MCF 10A (cell line): ENCODE results near the gene KIF1C. TPM values are rescaled to one million over a fixed set of nuclear protein-coding genes. Genes with fewer than 3 reads are reported as not detected.

Source experiments
- BruUV-seq: library from RNA; stranded (reverse); fragments of 400-500 nt; replicated peaks from 2 replicates; lab custom pipeline; 2021; lab: Mats Ljungman, UMichigan
- CTCF ChIA-PET: fragments of 300-600 bp; sonication (Branson Sonifier 250); formaldehyde crosslinking; extraction: SDS; loops from one replicate; lab custom pipeline; 2021; ENCODE audit warnings: antibody characterized with exemption, inconsistent platforms; lab: Yijun Ruan, JAX
- POLR2A ChIA-PET: fragments of 300-600, 350-650 bp; sonication (Branson Sonifier 250); formaldehyde crosslinking; extraction: SDS; loops from one replicate; lab custom pipeline; 2020; ENCODE audit warnings: antibody characterized with exemption, inconsistent platforms; lab: Yijun Ruan, JAX
- DNase-seq: peaks from one replicate; pipeline ENCODE4 v3.0.0-alpha.2; 2018; ENCODE audit not compliant: unreplicated experiment
- H3K27ac Mint-ChIP-seq: one replicate; pipeline ENCODE4 v1.8.0; 2022; ENCODE audit warnings: mild to moderate bottlenecking, low read depth, mixed read lengths; ENCODE audit not compliant: unreplicated experiment
- H3K27me3 Mint-ChIP-seq: one replicate; pipeline ENCODE4 v1.8.0; 2022; ENCODE audit warnings: mixed read lengths; ENCODE audit not compliant: insufficient read depth, unreplicated experiment
- H3K36me3 Mint-ChIP-seq: one replicate; pipeline ENCODE4 v1.8.0; 2022; ENCODE audit warnings: mild to moderate bottlenecking, moderate library complexity, mixed read lengths; ENCODE audit not compliant: insufficient read depth, unreplicated experiment
- H3K4me1 Mint-ChIP-seq: one replicate; pipeline ENCODE4 v1.8.0; 2022; ENCODE audit warnings: mixed read lengths; ENCODE audit not compliant: insufficient read depth, unreplicated experiment
- H3K4me3 Mint-ChIP-seq: one replicate; pipeline ENCODE4 v1.8.0; 2022; ENCODE audit warnings: mild to moderate bottlenecking, moderate library complexity, mixed read lengths; ENCODE audit not compliant: unreplicated experiment
- H3K9me3 Mint-ChIP-seq: one replicate; pipeline ENCODE4 v1.8.0; 2022; ENCODE audit warnings: mixed read lengths; ENCODE audit not compliant: unreplicated experiment
- CTCF ChIP-seq: fragments of 200-600 bp; IDR thresholded peaks from one replicate; pipeline ENCODE4 v1.8.0; 2022; ENCODE audit warnings: antibody characterized with exemption, mild to moderate bottlenecking; ENCODE audit not compliant: unreplicated experiment
- intact Hi-C: fragments of 100-400 bp; cut with micrococcal nuclease; formaldehyde crosslinking; loops from 2 replicates; pipeline ENCODE4 v1.14.1; 2022
- total RNA-seq: library from RNA; stranded (reverse); gene quantifications from 2 replicates; pipeline ENCODE4 v1.2.3, GENCODE V29; 2022

The KIF1C gene
- total RNA-seq, 1 experiment from 2014 or later: 84.8 TPM

- no peaks in the 10 kb centered on the region for H3K4me1 Mint-ChIP-seq
- ChIA-PET POLR2A (interaction anchor here (0.7 to 21.5 kb wide), 4 partner anchors 8 to 46 kb away, joined by 3 to 639 read pairs (median 4); partner anchors contain the start of genes PFN1 and SPAG7), CTCF (no interaction called here)
- peaks cover 24% of the 10 kb centered on the region for H3K36me3 Mint-ChIP-seq
- DNase-seq: no peak
- H3K27ac Mint-ChIP-seq: no peak overlapping the region
- no peaks in the 10 kb centered on the region for H3K27me3 Mint-ChIP-seq
- TF ChIP-seq CTCF: no peak
- no peaks in the 10 kb centered on the region for H3K9me3 Mint-ChIP-seq
- intact Hi-C loops: no loop called here
- no TSS peak for BruUV-seq
- no peak overlapping the region for H3K4me3 Mint-ChIP-seq
These were observed 41.2 kb upstream of the KIF1C start for GRCh38 chr17:4956493-4957061.

GRCh38 chr17:4958102-4958501 is 39.6 kb upstream of the KIF1C start:
- peaks cover 24% of the 10 kb centered on the region for H3K36me3 Mint-ChIP-seq
- H3K9me3 Mint-ChIP-seq: no peaks in the 10 kb centered on the region
- BruUV-seq: no TSS peak
- intact Hi-C loops: no loop called here
- no peak for TF ChIP-seq CTCF
- H3K27me3 Mint-ChIP-seq: no peaks in the 10 kb centered on the region
- CTCF ChIA-PET: no interaction called here
- H3K4me1 Mint-ChIP-seq: no peaks in the 10 kb centered on the region
- POLR2A ChIA-PET: interaction anchor here (0.6 to 21.5 kb wide), 2 partner anchors 9 to 38 kb away, joined by 3 to 639 read pairs; partner anchors contain the start of gene SPAG7
- H3K4me3 Mint-ChIP-seq: no peak overlapping the region
- peak overlapping the region; percentile 51 for H3K27ac Mint-ChIP-seq
- no peak for DNase-seq

GRCh38 chr17:4959261-4959965 is 38.3 kb upstream of the KIF1C start:
- Mint-ChIP-seq H3K27me3 (no peaks in the 10 kb centered on the region), H3K4me1 (no peaks in the 10 kb centered on the region), H3K27ac (peak overlapping the region; percentile 51), H3K4me3 (no peak overlapping the region), H3K9me3 (no peaks in the 10 kb centered on the region), H3K36me3 (peaks cover 29% of the 10 kb centered on the region)
- ChIA-PET POLR2A (interaction anchor here (0.9 to 21.5 kb wide), 3 partner anchors 8 to 11 kb away, joined by 3 to 639 read pairs (median 4); partner anchors contain the start of genes PFN1 and SPAG7), CTCF (no interaction called here)
- no peak for DNase-seq
- BruUV-seq: TSS peak; percentile 83
- TF ChIP-seq CTCF: no peak
- intact Hi-C loops: no loop called here

GRCh38 chr17:4960279-4960922 is 37.3 kb upstream of the KIF1C start:
- H3K27me3 Mint-ChIP-seq: no peaks in the 10 kb centered on the region
- peaks cover 29% of the 10 kb centered on the region for H3K36me3 Mint-ChIP-seq
- BruUV-seq: no TSS peak
- intact Hi-C loops: no loop called here
- ChIA-PET CTCF (no interaction called here), POLR2A (no interaction called here)
- no peak for TF ChIP-seq CTCF
- H3K4me1 Mint-ChIP-seq: no peaks in the 10 kb centered on the region
- no peak overlapping the region for H3K4me3 Mint-ChIP-seq
- no peaks in the 10 kb centered on the region for H3K9me3 Mint-ChIP-seq
- DNase-seq: no peak
- no peak overlapping the region for H3K27ac Mint-ChIP-seq
